A673 (cell line): ENCODE measurements around the gene CDK19. TPM values are rescaled to one million over a fixed set of nuclear protein-coding genes. Genes with fewer than 3 reads are reported as not detected.
"Not testable (repeated sequence)": the region's sequence is repeated elsewhere in the genome, so short reads cannot be mapped to it uniquely, and the experiment has no call there.

Experiments used
- BruUV-seq: library from RNA; stranded (reverse); fragments of 400-500 nt; replicated peaks from 2 replicates; lab custom pipeline; 2021; lab: Mats Ljungman, UMichigan
- CTCF ChIA-PET: fragments of 300-600 bp; sonication (Branson Sonifier 250); formaldehyde crosslinking; loops from one replicate; lab custom pipeline; 2022; ENCODE audit warnings: antibody characterized with exemption; lab: Charles Lee
- POLR2A ChIA-PET: fragments of 300-600 bp; sonication (Branson Sonifier 250); formaldehyde crosslinking; loops from one replicate; lab custom pipeline; 2022; ENCODE audit warnings: antibody characterized with exemption; ENCODE audit not compliant: low non-redundant PET; lab: Charles Lee
- DNase-seq: peaks from one replicate; pipeline ENCODE4 v3.0.0-alpha.2; 2015; ENCODE audit warnings: low spot score
- H3K27ac ChIP-seq: fragments of 200-600 bp; sonication (generic); 2 replicates; pipeline ENCODE4 v1.5.1; 2016; ENCODE audit warnings: mixed run types, low read depth, mild to moderate bottlenecking, mixed read lengths, antibody characterized with exemption, low read length; ENCODE audit not compliant: poor library complexity, severe bottlenecking
- H3K27me3 ChIP-seq: fragments of 200-600 bp; sonication (generic); replicated peaks from 2 replicates; pipeline ENCODE4 v1.6.1; 2017; ENCODE audit warnings: mixed run types, low read depth, mild to moderate bottlenecking, mixed read lengths, antibody characterized with exemption, low read length; ENCODE audit not compliant: insufficient read depth, poor library complexity
- H3K36me3 ChIP-seq: fragments of 200-600 bp; sonication (generic); 2 replicates; pipeline ENCODE4 v1.6.1; 2016; ENCODE audit warnings: mixed run types, mild to moderate bottlenecking, mixed read lengths, antibody characterized with exemption, low read length; ENCODE audit not compliant: insufficient read depth, poor library complexity, severe bottlenecking
- H3K4me1 ChIP-seq: fragments of 200-600 bp; sonication (generic); 2 replicates; pipeline ENCODE4 v1.6.1; 2017; ENCODE audit warnings: mixed run types, mild to moderate bottlenecking, mixed read lengths, antibody characterized with exemption, low read length; ENCODE audit not compliant: insufficient read depth, poor library complexity, severe bottlenecking
- H3K4me3 ChIP-seq: fragments of 200-600 bp; sonication (generic); 2 replicates; pipeline ENCODE4 v1.5.1; 2016; ENCODE audit warnings: low read depth, mixed run types, mild to moderate bottlenecking, mixed read lengths, low read length; ENCODE audit not compliant: poor library complexity, severe bottlenecking
- H3K9me3 ChIP-seq: fragments of 200-600 bp; sonication (generic); 2 replicates; pipeline ENCODE4 v1.6.1; 2016; ENCODE audit warnings: mixed run types, low read depth, mild to moderate bottlenecking, mixed read lengths, antibody characterized with exemption, low read length; ENCODE audit not compliant: poor library complexity, severe bottlenecking
- EZH2 ChIP-seq: fragments of 200-600 bp; sonication (generic); IDR thresholded peaks from 2 replicates; pipeline ENCODE4 v1.6.1; 2017; ENCODE audit warnings: borderline replicate concordance, low read depth, mild to moderate bottlenecking, mixed read lengths, antibody characterized with exemption, low read length; ENCODE audit not compliant: poor library complexity, severe bottlenecking
- intact Hi-C: fragments of 100-400 bp; cut with micrococcal nuclease; formaldehyde crosslinking; loops from one replicate; pipeline ENCODE4 v1.10.0; 2022; ENCODE audit not compliant: unreplicated experiment
- total RNA-seq: library from RNA; stranded (reverse); gene quantifications from 2 replicates; pipeline ENCODE4 v1.2.3, GENCODE V29; 2021
- TF ChIP-seq, protein P1 (sequence below): fragments of 300-800, 200-600 bp; sonication (generic); conservative IDR thresholded peaks from 2 replicates; pipeline ENCODE4 v1.5.1; 2017; ENCODE audit warnings: low read depth, mild to moderate bottlenecking, antibody characterized with exemption, low read length, moderate library complexity, mixed read lengths

CDK19 gene
- total RNA-seq, 1 experiment from 2014 or later, result 23.7 TPM

DNA sequence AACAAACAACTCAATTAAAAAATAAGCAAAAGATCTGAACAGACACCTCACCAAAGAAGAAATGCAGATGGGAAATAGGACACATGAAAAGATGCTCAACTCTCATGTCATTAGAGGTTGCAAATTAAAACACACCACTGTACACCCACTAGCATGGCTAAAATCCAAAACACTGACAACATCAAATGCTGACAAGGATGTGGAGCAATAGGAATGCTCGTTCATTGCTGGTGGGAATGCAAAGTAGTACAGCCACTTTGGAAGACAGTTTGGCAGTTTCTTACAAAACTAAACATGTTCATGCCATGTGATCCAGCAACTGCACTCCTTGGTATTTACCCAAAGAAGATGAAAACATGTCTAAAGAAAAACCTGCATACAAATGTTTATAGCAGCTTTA is 47.2 kb downstream of the CDK19 start:
- TF ChIP-seq, protein P1, sequence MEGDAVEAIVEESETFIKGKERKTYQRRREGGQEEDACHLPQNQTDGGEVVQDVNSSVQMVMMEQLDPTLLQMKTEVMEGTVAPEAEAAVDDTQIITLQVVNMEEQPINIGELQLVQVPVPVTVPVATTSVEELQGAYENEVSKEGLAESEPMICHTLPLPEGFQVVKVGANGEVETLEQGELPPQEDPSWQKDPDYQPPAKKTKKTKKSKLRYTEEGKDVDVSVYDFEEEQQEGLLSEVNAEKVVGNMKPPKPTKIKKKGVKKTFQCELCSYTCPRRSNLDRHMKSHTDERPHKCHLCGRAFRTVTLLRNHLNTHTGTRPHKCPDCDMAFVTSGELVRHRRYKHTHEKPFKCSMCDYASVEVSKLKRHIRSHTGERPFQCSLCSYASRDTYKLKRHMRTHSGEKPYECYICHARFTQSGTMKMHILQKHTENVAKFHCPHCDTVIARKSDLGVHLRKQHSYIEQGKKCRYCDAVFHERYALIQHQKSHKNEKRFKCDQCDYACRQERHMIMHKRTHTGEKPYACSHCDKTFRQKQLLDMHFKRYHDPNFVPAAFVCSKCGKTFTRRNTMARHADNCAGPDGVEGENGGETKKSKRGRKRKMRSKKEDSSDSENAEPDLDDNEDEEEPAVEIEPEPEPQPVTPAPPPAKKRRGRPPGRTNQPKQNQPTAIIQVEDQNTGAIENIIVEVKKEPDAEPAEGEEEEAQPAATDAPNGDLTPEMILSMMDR, result no peak
- TF ChIP-seq EZH2, result no peak
- Histone ChIP-seq H3K4me3 (no peak overlapping the region), H3K27ac (no peak overlapping the region), H3K36me3 (no peaks in the 10 kb centered on the region), H3K4me1 (no peaks in the 10 kb centered on the region), H3K9me3 (peaks cover 5% of the 10 kb centered on the region), H3K27me3 (no peaks in the 10 kb centered on the region)
- no TSS peak for BruUV-seq
- POLR2A ChIA-PET, result no interaction called here
- intact Hi-C loops, result no loop called here
- no peak for DNase-seq
- CTCF ChIA-PET, result no interaction called here

DNA sequence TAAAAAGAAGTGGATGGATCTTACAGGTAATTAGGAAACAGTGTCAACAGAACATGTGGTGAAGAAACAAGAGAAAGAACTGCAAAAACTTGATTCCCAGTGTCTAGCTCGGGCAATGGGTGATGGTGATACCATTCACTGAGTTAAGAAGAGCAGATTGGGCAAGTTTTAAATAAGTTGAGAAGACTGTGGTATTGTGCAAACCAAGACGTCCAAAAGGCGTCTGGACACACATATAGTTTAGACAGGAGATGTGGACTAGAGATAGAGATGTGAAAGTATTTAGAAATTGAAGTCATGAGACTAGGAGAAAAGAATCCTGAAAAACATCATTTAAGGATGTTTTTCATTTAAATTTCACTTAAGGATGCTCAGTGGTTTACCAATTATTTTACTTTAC is 53.9 kb downstream of the CDK19 start:
- Histone ChIP-seq H3K27me3 (no peaks in the 10 kb centered on the region), H3K4me3 (no peak overlapping the region), H3K4me1 (no peaks in the 10 kb centered on the region), H3K36me3 (no peaks in the 10 kb centered on the region), H3K27ac (no peak overlapping the region), H3K9me3 (no peaks in the 10 kb centered on the region)
- TF ChIP-seq EZH2, result no peak
- TF ChIP-seq, protein P1, result no peak
- ChIA-PET CTCF (no interaction called here), POLR2A (no interaction called here)
- intact Hi-C loops, result no loop called here
- no peak for DNase-seq
- BruUV-seq, result no TSS peak

- no peaks in the 10 kb centered on the region for H3K36me3 ChIP-seq
- no TSS peak for BruUV-seq
- no peak overlapping the region for H3K27ac ChIP-seq
- POLR2A ChIA-PET, result no interaction called here
- H3K4me3 ChIP-seq, result no peak overlapping the region
- intact Hi-C loops, result no loop called here
- no peak for TF ChIP-seq EZH2
- TF ChIP-seq, protein P1, result no peak
- DNase-seq, result no peak
- H3K4me1 ChIP-seq, result no peaks in the 10 kb centered on the region
- H3K27me3 ChIP-seq, result no peaks in the 10 kb centered on the region
- CTCF ChIA-PET, result no interaction called here
- H3K9me3 ChIP-seq, result no peaks in the 10 kb centered on the region
Measured at GRCh38 chr6:110760589-110760988, 54.7 kb downstream of the CDK19 start.

- CTCF ChIA-PET, H3K4me3 ChIP-seq, H3K27ac ChIP-seq, H3K9me3 ChIP-seq, intact Hi-C loops, BruUV-seq, H3K27me3 ChIP-seq, DNase-seq, H3K4me1 ChIP-seq, H3K36me3 ChIP-seq: not testable (repeated sequence)
- POLR2A ChIA-PET, result interaction anchor here (0.6 kb wide), 2 partner anchors 98 to 116 kb away, joined by 3 to 4 read pairs; no protein-coding TSS in a partner anchor
Measured at GRCh38 chr6:110760098-110760497, 55.2 kb downstream of the CDK19 start.
